GM15510 (cell line): ENCODE measurements around the gene UBE2D3.

Source experiments
- POLR2A ChIP-seq: IDR thresholded peaks from 3 replicates; pipeline ENCODE4 v1.6.1; 2011; ENCODE audit warnings: borderline replicate concordance; ENCODE audit not compliant: insufficient read length; ENCODE audit errors: extremely low read depth

The UBE2D3 gene

DNA sequence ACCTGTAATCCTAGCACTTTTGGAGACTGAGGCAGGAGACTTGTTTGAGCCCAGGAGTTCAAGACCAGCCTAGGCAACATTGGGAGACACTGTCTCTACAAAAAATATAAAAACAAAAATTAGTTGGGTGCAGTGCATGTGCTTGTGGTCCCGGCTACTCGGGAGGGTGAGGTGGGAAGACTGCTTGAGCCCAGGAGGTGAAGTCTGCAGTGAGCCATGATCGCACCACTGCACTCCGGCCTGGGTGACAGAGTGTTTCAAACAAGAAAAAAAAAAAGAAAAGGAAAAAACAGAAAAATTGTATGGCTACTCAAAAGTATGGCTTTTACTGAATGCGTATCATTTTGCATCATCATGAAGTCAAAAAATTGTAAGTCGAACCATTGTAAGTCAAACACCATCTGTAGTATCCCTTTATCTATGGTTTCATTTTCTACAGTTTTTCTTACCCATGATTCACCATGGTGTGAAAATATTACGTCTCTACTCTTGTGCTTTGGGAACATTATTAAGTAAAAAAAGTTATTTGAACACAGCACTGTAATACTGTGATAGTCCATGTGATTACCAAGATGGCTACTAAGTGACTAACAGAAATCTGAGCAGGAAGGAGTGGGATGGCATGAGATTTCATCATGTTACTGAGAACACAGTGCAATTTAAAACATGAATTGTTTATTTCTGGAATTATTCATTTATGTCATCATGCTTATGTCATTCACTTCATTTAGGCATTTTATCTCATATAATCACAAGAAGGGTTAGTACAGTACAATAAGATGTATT lies 40.1 kb downstream of the UBE2D3 start:
- no peak for TF ChIP-seq POLR2A

DNA sequence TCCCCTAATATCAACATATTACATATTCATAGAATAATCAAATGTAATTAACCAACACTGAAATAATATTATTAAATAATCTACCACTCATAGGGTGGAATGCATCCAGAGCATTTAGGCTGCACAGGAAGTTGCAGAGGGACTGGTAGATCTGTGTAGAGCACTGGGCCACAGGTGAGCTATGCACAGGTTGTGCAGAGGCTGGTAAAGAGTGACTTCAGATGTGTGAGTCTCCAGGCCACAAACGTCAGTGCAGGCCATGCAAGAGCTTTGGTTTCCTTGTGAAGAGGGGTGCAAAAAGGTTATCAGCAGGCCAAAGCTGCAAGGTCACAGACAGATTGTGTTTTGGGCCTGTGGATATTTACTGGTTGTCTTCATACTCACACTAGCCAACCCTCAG lies 41.1 kb downstream of the UBE2D3 start:
- TF ChIP-seq POLR2A, result no peak

DNA sequence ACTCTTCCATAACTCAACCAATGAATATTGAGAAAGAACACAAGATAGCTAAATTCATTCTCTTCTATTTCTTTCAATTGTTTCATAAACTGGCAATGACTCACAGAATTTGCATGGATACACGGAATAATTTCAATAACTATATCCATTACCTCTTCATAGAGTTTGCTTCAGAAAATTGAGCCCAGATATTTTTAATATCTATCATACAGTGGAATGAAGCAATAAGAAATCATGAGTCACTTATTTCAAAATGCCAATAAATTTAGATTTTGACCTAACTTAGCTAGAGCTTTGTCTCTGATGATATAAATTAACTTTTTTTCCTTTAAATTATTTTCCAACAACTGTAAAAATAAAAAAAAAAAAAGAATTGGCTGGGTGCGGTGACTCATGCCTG lies 44.3 kb downstream of the UBE2D3 start:
- TF ChIP-seq POLR2A, result no peak

DNA sequence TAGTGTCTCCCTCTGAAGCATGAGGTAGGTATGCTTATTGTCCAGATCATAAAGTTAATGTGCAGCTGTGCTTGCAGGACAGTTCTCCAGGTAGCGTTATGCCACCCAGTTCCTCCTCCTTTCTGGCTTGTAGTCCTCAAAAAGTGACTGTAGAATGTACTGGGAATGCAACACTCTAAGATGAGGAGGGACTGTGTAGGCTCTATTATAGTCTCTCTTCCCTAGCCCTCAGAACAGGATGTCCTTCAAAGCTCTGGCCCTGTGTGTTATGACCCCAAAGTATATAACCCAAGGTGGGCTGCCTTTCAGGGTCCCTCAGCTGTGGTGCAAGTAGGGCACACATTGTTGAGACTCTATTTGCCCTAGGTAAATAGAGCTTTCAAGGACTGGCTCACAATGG lies 45.8 kb downstream of the UBE2D3 start:
- TF ChIP-seq POLR2A, result no peak

DNA sequence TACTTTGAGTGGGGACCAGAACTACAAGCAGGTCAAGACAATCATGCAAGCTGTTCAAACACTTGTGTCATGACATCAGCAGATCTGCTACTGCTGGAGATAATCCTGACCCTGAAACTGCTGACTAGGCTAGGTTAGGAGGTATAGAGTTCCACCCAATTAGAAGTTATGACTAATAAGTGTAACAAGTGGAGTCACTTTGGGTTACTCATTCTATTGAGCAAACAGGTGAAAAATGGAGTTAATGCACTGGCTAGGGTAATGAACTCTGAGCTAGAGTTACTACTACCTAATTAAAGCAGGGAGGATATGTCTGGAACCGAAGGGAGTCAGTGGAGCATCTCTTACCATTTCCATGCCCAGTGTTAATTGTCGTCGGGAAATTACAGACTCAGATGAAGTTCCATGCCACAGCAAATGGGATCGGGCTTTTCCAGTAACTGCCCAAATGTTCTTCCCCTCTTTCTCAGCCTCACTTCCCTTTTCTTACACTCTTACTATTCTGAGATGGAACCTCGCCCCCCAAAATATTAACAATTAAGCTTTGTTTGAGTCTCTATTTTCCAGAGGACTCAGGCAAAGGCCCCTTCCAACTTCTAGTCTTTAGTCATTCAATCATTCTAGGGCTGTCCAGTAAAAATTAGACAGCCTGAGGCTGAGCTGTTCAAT lies 46.7 kb downstream of the UBE2D3 start:
- TF ChIP-seq POLR2A, result no peak

DNA sequence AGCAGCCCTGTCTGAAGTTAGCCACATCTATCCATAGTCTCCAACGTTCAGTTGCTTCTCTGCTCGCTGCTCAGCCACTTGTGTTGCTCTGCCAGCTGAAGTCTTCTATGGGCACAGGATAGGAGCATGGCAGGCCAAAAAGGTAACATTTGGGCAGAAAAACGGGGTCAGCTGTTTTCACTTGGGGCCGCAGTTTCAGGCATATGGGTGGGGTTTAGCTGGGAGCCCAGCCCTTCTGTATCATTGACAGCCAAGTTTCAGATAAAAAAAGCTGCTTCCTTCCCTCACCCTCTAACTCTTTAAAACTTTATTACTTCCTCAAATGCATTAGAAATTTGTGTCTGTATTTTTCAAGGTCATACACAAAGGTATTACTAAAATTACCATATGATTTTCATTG lies 48.1 kb downstream of the UBE2D3 start:
- TF ChIP-seq POLR2A, result no peak

DNA sequence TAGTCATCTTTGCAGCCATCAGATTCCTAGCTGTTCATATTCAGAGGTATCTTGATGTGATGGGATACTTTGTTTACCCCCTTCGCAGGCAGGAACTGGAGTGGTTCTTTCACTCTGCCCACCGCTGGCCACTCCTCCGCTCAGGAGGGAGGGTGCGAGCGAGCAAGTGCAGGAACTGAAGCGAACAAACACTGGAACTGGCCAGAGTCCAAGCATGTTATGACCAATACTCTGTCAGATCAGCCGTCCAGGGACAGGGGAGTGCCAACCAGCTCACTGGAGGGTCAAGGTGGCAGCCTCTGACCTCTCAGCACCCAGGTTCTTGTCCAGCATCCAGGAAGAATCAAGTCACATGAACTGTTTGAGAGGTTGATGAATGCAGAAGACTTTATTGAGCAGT lies 48.6 kb downstream of the UBE2D3 start:
- no peak for TF ChIP-seq POLR2A

DNA sequence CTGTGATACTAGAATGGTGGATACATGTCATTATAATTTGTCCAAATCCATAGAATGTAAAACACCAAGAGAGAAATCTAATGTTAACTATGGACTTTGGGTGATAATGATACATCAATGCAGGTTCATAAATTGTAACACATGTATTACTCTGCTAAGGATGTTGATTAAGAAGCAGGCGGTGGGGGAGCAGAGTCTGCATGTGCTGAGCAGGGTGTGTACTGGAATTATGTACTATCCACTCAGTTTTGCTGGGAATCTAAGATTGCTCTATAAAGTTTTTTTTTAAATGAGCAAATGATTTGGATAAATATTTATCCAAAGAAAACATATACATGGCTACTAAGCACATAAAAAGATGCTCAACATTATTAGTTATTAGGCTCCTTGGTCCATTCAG lies 51.5 kb downstream of the UBE2D3 start:
- no peak for TF ChIP-seq POLR2A

DNA sequence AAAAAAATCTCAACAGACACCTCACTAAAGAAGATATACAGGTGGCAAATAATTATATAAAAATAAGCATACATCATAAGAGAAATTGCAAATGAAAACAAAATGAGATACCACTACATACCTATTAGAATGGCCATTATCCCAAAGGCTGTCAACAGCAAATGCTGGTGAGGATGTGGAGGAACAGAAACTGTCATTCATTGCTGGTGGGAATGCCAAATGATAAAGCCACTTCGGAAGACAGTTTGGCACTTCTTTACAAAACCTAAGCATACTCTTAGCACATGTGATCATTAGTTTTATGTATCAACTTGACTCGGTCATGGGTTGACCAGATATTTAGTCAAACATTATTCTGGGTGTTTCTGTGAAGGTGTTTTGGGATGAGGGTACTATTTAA lies 53.1 kb downstream of the UBE2D3 start:
- no peak for TF ChIP-seq POLR2A

DNA sequence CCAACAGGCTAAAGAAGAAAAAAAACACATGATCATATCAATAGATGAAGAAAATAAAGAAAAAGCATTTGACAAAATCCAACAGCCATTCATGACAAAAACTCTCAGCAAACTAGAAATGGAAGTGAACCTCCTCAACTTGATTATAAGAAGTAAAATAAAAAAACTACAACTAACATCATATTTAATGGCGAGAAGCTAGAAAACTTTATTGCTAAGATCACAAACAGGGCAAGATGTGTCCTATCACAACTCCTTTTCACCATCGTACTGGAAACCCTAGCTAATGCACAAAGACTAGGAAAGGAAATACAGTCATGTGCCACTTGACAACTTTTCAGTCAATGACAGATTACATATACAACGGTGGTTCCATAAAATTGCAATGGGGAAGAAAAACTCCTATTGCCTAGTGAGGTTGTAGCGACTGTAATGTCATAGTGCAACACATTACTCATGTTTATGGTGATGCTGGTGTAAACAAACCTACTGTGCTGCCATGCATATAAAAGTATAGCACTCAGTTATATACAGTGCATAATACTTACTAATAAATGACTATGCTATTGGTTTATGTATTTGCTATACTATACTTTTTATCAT lies 54.5 kb downstream of the UBE2D3 start:
- TF ChIP-seq POLR2A, result no peak

DNA sequence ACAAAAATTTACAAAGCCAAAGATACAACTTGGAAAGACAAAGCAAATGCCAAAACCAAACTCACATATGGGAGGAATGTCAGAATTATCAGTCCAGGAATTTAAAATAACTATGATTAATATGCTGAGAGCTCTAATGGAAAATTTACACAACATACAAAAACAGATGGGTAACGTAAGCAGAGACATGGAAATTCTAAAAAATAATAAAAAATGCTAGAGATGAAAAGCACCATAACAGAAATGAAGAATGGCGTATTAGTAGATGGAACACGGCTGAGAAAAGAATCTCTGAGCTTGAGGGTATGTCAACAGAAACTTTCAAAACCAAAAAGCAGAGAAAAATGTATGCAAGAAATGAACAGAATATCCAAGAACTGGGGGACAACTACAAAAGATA lies 62.5 kb downstream of the UBE2D3 start:
- TF ChIP-seq POLR2A, result no peak

DNA sequence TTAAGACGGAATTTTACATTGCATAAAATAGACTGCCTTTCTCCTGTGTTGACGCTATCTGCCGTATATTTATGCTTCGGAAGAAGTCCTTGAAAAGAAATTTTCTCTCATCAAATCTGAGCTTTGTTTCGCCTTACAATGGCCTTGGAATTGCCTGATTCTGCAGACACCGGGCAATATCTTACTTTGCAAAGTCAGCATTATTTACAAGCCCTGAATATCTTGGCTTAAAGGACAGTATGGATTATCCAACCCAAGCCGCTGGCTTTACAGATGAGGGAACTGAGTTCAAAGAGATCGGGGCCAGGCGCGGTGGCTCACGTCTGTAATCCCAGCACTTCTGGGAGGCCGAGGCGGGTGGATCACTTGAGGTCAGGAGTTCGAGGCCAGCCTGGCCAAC lies 65.4 kb downstream of the UBE2D3 start:
- no peak for TF ChIP-seq POLR2A

DNA sequence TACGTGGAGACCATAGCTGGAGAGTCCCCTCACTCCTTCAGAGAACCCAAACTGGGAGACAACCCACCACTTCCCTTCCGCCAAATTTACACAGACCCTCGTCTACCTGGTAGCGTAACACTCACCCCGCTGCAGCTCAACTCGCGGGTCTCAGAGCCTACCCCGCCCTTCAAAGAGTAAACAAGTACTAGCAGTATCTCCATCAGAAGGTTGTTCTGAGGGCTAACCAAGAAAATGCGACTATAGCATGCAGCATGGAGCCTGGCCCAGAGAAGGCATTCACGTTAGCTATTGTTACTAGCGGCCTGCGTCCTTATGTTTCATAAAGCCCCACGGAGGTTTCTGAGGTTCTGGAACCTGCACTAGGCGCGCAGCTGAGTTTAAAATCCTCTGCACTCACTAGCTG lies 66.1 kb downstream of the UBE2D3 start:
- TF ChIP-seq POLR2A, result no peak

DNA sequence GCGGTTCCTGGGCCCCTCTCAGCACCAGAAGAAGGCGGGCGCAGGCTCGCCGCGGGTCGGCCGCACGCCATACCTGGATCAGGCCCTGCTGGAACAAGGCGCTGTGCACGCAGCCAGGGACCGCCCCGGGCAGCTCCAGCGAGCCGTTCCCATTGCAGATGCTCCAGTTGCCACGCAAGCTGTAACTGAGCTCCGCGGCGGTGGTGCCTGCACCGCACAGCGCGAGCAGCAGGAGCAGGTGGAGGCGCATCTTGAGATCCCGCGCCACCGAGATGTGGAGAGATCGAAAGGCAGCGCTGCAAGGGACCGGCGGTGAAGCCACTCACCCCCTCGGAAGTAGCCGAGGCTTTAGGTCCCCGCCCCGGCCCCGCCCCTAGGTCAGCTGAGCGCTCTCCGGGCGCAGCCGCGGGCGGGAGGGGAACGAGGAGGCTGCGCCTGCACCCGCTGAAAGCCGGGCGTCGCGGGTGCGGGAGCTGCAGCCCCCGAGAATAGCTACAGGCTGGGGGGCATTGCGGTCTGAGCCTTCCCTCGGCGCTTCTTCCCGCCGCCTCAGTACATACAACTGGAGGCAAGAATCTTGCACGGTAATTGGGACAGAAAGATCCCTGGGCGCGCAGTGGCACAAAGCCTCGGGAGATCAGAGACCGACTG lies 66.6 kb downstream of the UBE2D3 start, which contains the start of gene MANBA:
Gene MANBA, minus strand, starts transcription at position 324 of the 651 bp plus-strand sequence. Its CDS starts 74 bp downstream, at position 250.
- TF ChIP-seq POLR2A, result peak; percentile 80

DNA sequence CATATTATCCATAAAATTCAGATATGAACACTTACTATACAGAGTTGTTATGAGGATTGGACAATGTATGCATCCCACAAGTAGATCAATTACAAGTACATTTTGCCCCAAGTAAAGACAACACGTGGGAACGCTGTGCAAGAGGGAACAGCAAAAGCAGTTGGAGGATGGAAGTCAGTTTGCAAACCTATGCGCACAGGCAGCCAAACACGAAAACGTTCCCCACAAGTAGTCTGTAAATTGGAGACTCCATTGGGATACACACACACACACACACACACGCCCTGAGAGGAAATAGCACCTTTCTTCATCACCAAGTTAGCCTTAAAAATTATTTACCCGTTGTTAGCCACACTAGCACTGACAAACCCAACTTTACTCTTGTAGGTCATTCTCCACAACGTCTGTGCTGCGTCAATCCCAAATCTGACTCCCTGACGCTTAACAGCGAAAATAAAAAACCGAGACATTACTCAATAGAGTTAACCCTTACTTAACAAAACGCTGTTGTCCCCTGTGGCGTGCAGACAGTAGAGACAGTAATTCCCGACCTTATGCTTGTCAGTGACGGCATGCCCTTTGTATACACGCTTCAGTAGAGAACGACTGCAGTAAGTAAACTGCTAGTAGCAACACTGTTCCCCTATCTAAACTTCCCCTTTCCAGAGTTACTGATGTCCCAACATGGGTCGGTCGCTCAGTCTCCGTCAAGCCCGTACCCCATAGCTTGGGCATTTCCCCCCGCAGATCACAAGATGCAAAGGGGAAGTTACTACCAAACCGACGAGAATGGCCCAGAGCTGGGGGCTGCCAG lies 67.3 kb downstream of the UBE2D3 start:
- no peak for TF ChIP-seq POLR2A
